DOHH2 (cell line): Measurements from ENCODE around the gene CEP20.

Source experiments
- EZH2phosphoT487 ChIP-seq: fragments of 200-600 bp; sonication (generic); IDR thresholded peaks from 2 replicates; pipeline ENCODE4 v1.6.1; 2017; ENCODE audit warnings: borderline replicate concordance, mild to moderate bottlenecking, antibody characterized with exemption, low read length, moderate library complexity, mixed read lengths
- TF ChIP-seq, protein P1 (sequence below): fragments of 200-600 bp; sonication (generic); IDR thresholded peaks from one replicate; pipeline ENCODE4 v1.5.1; 2014; ENCODE audit warnings: antibody characterized with exemption, mild to moderate bottlenecking, low read depth, low read length; ENCODE audit not compliant: poor library complexity, severe bottlenecking

DNA sequence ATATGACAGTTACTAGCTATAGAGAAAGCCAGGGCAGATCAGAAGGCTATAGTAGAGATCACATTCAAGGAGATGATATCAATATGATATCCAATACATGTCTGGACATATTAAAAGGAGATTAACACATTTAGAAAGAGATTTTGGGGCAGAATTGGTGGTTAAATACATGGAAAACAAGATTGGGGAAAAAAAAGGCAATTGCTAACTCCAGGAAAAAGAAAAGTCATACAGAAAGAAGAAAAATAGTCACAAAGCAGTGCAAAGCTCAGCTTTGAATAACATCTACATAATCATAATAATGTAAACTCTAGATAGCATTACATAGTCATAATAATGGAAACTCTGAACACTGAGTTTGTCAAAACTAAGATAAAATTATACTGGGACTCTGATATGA is 72.2 kb downstream of the CEP20 start:
- TF ChIP-seq, protein P1, sequence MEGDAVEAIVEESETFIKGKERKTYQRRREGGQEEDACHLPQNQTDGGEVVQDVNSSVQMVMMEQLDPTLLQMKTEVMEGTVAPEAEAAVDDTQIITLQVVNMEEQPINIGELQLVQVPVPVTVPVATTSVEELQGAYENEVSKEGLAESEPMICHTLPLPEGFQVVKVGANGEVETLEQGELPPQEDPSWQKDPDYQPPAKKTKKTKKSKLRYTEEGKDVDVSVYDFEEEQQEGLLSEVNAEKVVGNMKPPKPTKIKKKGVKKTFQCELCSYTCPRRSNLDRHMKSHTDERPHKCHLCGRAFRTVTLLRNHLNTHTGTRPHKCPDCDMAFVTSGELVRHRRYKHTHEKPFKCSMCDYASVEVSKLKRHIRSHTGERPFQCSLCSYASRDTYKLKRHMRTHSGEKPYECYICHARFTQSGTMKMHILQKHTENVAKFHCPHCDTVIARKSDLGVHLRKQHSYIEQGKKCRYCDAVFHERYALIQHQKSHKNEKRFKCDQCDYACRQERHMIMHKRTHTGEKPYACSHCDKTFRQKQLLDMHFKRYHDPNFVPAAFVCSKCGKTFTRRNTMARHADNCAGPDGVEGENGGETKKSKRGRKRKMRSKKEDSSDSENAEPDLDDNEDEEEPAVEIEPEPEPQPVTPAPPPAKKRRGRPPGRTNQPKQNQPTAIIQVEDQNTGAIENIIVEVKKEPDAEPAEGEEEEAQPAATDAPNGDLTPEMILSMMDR: no peak
- TF ChIP-seq EZH2phosphoT487: no peak
